ENCODE results near the gene KCNJ10.

DNA sequence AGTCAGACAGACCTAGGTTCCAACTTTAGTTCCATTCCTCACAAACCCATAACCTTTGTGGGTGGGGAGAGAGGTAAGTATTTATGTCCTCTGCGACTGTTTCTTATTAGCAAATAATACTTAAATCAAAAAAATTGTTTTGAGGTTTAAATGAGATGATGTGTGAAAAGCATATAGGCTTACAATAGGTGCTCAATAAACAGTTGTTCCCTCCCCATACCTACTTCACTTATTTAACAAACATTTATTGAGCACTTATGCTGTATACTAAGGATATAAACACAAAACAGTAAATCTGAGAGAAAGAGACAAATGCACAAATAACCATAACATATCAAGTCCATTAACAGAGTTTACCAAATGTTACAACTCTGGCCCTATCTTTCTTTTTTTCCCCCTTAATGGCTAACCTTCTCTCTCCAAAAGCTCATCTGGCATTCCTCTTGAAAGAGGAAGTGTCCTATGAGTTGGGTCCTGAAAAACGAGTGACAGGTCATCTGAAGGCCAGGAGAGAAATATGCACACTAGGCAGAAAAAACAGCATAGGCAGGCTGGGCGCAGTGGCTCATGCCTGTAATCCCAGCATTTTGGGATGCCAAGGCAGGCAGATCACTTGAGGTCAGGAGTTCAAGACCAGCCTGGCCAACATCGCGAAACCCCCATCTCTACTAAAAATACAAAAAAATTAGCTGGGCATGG, 48.4 kb downstream of the KCNJ10 start:
- TF ChIP-seq TCF4 (CRISPR knock-in tag; IDR thresholded peaks at IDR 0.05; ENCODE audit: borderline replicate concordance) = no peak
- no peak for TF ChIP-seq RARB (CRISPR knock-in tag; IDR thresholded peaks at IDR 0.05)
- TF ChIP-seq, protein P1, sequence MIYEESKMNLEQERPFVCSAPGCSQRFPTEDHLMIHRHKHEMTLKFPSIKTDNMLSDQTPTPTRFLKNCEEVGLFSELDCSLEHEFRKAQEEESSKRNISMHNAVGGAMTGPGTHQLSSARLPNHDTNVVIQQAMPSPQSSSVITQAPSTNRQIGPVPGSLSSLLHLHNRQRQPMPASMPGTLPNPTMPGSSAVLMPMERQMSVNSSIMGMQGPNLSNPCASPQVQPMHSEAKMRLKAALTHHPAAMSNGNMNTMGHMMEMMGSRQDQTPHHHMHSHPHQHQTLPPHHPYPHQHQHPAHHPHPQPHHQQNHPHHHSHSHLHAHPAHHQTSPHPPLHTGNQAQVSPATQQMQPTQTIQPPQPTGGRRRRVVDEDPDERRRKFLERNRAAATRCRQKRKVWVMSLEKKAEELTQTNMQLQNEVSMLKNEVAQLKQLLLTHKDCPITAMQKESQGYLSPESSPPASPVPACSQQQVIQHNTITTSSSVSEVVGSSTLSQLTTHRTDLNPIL (CRISPR knock-in tag; IDR thresholded peaks at IDR 0.05; ENCODE audit: low read depth) = no peak
- no peak for TF ChIP-seq CSDC2 (CRISPR knock-in tag; IDR thresholded peaks at IDR 0.05)
- TF ChIP-seq ARNTL (CRISPR knock-in tag; IDR thresholded peaks at IDR 0.05; ENCODE audit: borderline replicate concordance, low read depth) = no peak
- TF ChIP-seq ZNF70 (CRISPR knock-in tag; IDR thresholded peaks at IDR 0.05) = no peak
- TF ChIP-seq ZNF565 (CRISPR knock-in tag; conservative IDR thresholded peaks at IDR 0.05; ENCODE audit: low read depth) = no peak
- no peak for TF ChIP-seq ZFP3 (CRISPR knock-in tag; IDR thresholded peaks at IDR 0.05)
- no peak for TF ChIP-seq BACH2 (CRISPR knock-in tag; IDR thresholded peaks at IDR 0.05; ENCODE audit: borderline replicate concordance)
- no peak for TF ChIP-seq ZNF8 (CRISPR knock-in tag; IDR thresholded peaks at IDR 0.05)
